ENCODE results near the gene MRPL48.
"Not testable (repeated sequence)": the region's sequence is repeated elsewhere in the genome, so short reads cannot be mapped to it uniquely, and the experiment has no call there.

MRPL48 gene

DNA sequence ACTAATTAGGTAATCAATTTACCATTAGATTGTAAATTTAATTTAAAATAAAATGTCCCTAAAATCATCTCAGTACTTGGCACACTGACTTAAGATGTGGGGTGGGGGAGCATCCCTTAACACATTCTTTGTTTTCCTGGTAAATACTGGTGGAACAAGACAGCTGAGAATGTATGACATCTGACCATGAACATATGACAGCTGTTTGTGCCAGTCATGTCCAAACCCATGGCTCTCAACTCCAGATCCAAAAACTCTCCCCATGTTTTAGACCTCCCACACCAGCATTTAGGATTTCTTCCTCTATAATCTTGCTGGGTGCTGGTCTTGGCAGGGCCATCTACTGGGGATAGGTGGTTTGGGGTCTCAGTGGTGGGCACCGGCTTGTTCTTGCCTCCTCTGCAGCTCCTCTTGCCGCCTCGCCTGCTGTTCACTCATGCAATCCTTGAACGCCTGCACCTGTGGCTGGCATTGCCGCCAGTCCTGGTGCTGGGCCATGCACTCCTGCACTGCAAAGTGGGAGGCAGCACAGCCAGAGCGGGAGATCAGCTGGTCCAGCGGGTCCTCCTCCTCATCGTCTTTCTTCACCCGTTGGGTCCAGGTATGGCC is 85.2 kb downstream of the MRPL48 start:
- no peak for DNase-seq
- Histone ChIP-seq H3K36me3 (peaks cover 36% of the 10 kb centered on the region), H3K27me3 (ENCODE audit: insufficient read depth, low read depth, severe bottlenecking) (no peaks in the 10 kb centered on the region), H3K4me3 (ENCODE audit: low read depth, low read length) (no peak overlapping the region), H3K27ac (no peak overlapping the region), H3K9me3 (ENCODE audit: severe bottlenecking) (no peaks in the 10 kb centered on the region)
- no peak for TF ChIP-seq CTCF (IDR thresholded peaks at IDR 0.05; ENCODE audit: low read depth, low read length)

DNA sequence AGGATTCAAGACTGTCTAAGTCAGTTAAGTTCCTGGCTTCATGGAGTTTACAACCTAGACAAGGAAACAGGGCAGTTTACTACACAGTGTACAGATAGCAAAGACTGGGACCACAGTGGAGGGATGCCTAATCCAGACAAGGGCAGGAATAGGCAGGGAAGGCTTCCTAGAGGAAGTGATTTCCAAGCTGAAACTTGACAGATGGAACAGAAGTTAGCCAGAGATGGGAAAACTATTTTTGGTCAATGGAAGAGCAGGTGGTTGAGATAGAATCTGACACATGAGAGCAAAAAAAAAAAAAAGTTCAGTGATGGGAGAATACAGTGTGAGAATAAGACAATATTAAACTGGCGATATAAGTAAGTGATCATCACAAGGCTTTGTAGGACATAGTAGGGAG is 87.7 kb downstream of the MRPL48 start:
- Histone ChIP-seq H3K27me3 (ENCODE audit: insufficient read depth, low read depth, severe bottlenecking) (no peaks in the 10 kb centered on the region), H3K27ac (peak overlapping the region; percentile 88), H3K4me3 (ENCODE audit: low read depth, low read length) (peak overlapping the region; percentile 68), H3K9me3 (ENCODE audit: severe bottlenecking) (no peaks in the 10 kb centered on the region), H3K36me3 (peaks cover 33% of the 10 kb centered on the region)
- TF ChIP-seq CTCF (IDR thresholded peaks at IDR 0.05; ENCODE audit: low read depth, low read length): no peak
- DNase-seq: no peak

DNA sequence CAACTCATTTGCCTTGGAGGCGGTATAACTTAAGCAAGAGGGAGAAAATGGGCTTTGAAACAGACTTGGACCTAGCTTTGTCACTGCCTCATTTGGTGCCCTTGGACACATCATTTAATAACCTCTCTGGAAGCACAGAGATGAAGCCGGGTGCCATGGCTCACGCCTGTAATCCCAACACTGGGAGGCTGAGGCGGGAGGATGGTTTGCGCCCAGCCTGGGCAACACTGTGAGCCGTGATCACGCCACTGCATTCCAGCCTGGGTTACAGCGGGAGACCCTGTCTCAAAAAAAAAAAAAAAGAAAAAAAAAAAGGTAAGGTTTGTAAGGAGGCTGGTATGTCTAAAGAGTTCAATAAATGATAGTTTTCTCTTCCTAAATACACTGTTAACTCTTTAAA is 88.2 kb downstream of the MRPL48 start:
- no peaks in the 10 kb centered on the region for H3K9me3 ChIP-seq (ENCODE audit: severe bottlenecking)
- no peak for DNase-seq
- peak overlapping the region; percentile 88 for H3K27ac ChIP-seq
- H3K36me3 ChIP-seq: peaks cover 33% of the 10 kb centered on the region
- TF ChIP-seq CTCF (IDR thresholded peaks at IDR 0.05; ENCODE audit: low read depth, low read length): no peak
- peak overlapping the region; percentile 68 for H3K4me3 ChIP-seq (ENCODE audit: low read depth, low read length)
- no peaks in the 10 kb centered on the region for H3K27me3 ChIP-seq (ENCODE audit: insufficient read depth, low read depth, severe bottlenecking)

DNA sequence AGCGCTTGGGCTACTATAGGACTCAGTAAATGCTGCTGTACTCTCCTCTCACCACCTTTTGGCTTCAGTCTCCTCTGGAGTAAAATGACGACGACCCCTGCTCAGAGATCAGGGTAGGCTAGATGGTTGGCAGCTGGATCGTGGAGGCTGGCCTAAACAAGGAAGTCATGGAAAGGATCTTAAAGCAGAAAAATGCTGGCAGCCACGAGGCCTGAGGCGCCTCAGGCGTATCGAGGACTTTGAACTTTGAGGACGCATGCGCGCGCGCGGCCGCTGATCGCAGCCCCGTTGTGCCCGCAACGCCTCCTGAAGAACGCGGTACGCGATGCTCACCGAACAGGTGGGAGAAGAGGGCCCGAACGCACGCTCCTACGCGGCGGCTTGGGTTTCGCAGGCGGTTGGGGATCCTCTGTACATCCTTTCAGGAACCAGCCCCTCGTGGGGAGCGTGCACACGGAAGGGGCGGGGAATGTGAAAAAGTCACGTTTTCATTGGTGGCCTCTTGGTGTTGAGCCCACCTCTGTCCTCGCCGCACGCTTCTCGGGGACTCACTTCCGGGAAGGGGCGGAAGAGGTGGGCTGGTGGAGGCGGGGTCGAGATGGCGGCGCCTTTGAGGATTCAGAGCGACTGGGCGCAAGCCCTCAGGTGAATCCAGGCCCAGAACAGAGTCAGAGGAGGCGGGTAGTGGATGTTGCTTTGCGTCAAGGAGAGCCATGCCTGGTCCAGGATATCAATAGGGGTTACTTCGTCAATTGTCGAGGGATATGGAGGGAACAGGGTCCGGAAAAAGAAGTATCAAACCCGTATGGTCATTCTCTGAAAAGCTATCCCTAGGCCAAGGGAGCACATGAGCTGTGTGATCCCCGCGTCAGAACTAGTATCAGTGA is 89.0 kb downstream of the MRPL48 start, which contains the start of the genes COA4 and PAAF1:
TSS of gene COA4 (minus strand) at position 423 of the 887 bp plus-strand sequence. CDS start 3,468 bp downstream, outside the sequence.
TSS of gene PAAF1 (plus strand) at position 576 of the 887 bp plus-strand sequence. CDS start at position 599, 23 bp downstream.
- Histone ChIP-seq H3K4me3 (ENCODE audit: low read depth, low read length) (peak within 1 kb of the TSS; percentile 68), H3K27ac (peak within 1 kb of the TSS; percentile 88), H3K9me3 (ENCODE audit: severe bottlenecking) (no peaks in the 10 kb centered on the region), H3K27me3 (ENCODE audit: insufficient read depth, low read depth, severe bottlenecking) (no peaks in the 10 kb centered on the region), H3K36me3 (peaks cover 25% of the 10 kb centered on the region)
- peak; percentile 96 for DNase-seq
- no peak for TF ChIP-seq CTCF (IDR thresholded peaks at IDR 0.05; ENCODE audit: low read depth, low read length)

GRCh38 chr11:73878771-73879170 is 91.1 kb downstream of the MRPL48 start:
- TF ChIP-seq CTCF (IDR thresholded peaks at IDR 0.05; ENCODE audit: low read depth, low read length): no peak
- H3K27ac ChIP-seq: no peak overlapping the region

DNA sequence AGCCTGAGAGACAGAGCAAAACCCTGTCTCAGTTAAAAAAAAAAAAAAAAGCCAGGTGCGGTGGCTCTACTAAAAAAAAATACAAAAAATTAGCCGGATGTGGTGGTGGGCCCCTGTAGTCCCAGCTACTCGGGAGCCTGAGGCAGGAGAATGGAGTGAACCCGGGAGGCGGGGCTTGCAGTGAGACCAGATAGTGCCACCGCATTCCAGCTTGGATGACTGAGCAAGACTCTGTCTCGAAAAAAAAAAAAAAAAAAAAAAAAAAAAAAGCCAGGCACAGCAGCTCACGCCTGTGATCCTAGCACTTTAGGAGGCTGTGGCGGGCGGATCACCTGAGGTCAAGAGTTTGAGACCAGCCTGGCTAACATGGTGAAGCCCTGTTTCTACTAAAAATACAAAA is 92.8 kb downstream of the MRPL48 start:
- H3K27me3 ChIP-seq (ENCODE audit: insufficient read depth, low read depth, severe bottlenecking); H3K9me3 ChIP-seq (ENCODE audit: severe bottlenecking); H3K4me3 ChIP-seq (ENCODE audit: low read depth, low read length); H3K36me3 ChIP-seq; DNase-seq; H3K27ac ChIP-seq: not testable (repeated sequence)

More at GRCh38 chr11:73878771-73879170, 91.1 kb downstream of the MRPL48 start:
- Histone ChIP-seq H3K36me3 (peaks cover 11% of the 10 kb centered on the region), H3K27me3 (ENCODE audit: insufficient read depth, low read depth, severe bottlenecking) (no peaks in the 10 kb centered on the region), H3K9me3 (ENCODE audit: severe bottlenecking) (no peaks in the 10 kb centered on the region), H3K4me3 (ENCODE audit: low read depth, low read length) (no peak overlapping the region)
- DNase-seq: no peak

Measured in WERI-Rb-1 (cell line).